ENCODE measurements around the gene PAM.

GRCh38 chr5:102782217-102782872 lies 27.2 kb downstream of the PAM start:
- TF ChIP-seq CTCF (IDR thresholded peaks at IDR 0.05) (no peak), POLR2A (IDR thresholded peaks at IDR 0.05) (no peak)
